Aorta (tissue), 5 donors: ENCODE data around the gene C12orf43. TPM values are rescaled to one million over a fixed set of nuclear protein-coding genes. Genes with fewer than 3 reads are reported as not detected.
A peak's percentile ranks its signal among the peaks of the same experiment; 100 is the strongest.

Source experiments
- ATAC-seq: fragments of 200-7000 bp; cut with Tn5 transposase; one replicate; pipeline ENCODE4 v1.9.1; 2022; ENCODE audit warnings: moderate library complexity; ENCODE audit not compliant: low FRiP score
- DNase-seq, 2 donors: peaks; one replicate each; pipeline ENCODE4 v3.0.0-alpha.2; 2020
- H3K27ac ChIP-seq, 2 donors: one replicate each; pipeline ENCODE4 v1.5.1; 2013; ENCODE audit warnings: low read length in 2 of 2, mild to moderate bottlenecking in 2 of 2, moderate library complexity in 2 of 2, control low read depth in 1 of 2, inconsistent platforms in 1 of 2, low read depth in 1 of 2
- H3K27me3 ChIP-seq, 2 donors: one replicate each; pipeline ENCODE4 v1.6.1; 2013; ENCODE audit warnings: control low read depth in 1 of 2, low read length in 1 of 2, mild to moderate bottlenecking in 1 of 2, moderate library complexity in 1 of 2; ENCODE audit not compliant: insufficient read depth in 2 of 2, control insufficient read depth in 1 of 2
- H3K36me3 ChIP-seq, 2 donors: one replicate each; pipeline ENCODE4 v1.6.1; 2013; ENCODE audit warnings: control low read depth in 1 of 2, low read length in 1 of 2, mild to moderate bottlenecking in 1 of 2; ENCODE audit not compliant: insufficient read depth in 2 of 2, control insufficient read depth in 1 of 2
- H3K4me1 ChIP-seq, 2 donors: one replicate each; pipeline ENCODE4 v1.6.1; 2013; ENCODE audit warnings: low read length in 2 of 2, control low read depth in 1 of 2, mild to moderate bottlenecking in 1 of 2, moderate library complexity in 1 of 2; ENCODE audit not compliant: insufficient read depth in 2 of 2, control insufficient read depth in 1 of 2
- H3K4me3 ChIP-seq, 2 donors: one replicate each; pipeline ENCODE4 v1.5.1; 2013; ENCODE audit warnings: low read length in 2 of 2, control low read depth in 1 of 2, mild to moderate bottlenecking in 1 of 2
- H3K9me3 ChIP-seq: one replicate; pipeline ENCODE4 v1.6.1; 2013; ENCODE audit warnings: mild to moderate bottlenecking, low read length; ENCODE audit not compliant: control insufficient read depth
- WGBS, 2 donors: extraction: QIAGEN DNeasy Blood & Tissue Kit; methylation state at CpG; one replicate each; pipeline ENCODE4 v1.1.7; 2013; 5-methylcytosine and 5-hydroxymethylcytosine counted together
- intact Hi-C, 2 donors: fragments of 100-400 bp; cut with DNase I; formaldehyde crosslinking; loops; one replicate each; pipeline versions ENCODE4 v1.14.2 to v1.15.0; 2022
- polyA plus RNA-seq, 2 donors: library from polyadenylated mRNA; stranded (reverse); fragments of 200-250 nt; gene quantifications; one replicate each; pipeline ENCODE4 v1.2.3, GENCODE V29; 2013
- total RNA-seq, 2 donors: library from RNA; stranded (reverse); fragmentation: NEBNext Ultra II Directional; extraction: Animal tissue kit (Norgen Biotek cat#: 25700); gene quantifications; one replicate each; pipeline ENCODE4 v1.2.1, GENCODE V29; 2021
- donor health status: healthy with polysubstance abuse.
- donor health status: Bipolar disorder and iron deficiency.
- donor health status: DM: no; HTN: no; CAD: no.
- donor health status: DM: no; HTN: no; CAD: no.
- donor health status: DM: yes; HTN: yes; CAD: no.

Gene C12orf43
- total and polyA plus RNA-seq, 4 donors, result 11.3 to 15.7 (median 13.5) TPM

DNA sequence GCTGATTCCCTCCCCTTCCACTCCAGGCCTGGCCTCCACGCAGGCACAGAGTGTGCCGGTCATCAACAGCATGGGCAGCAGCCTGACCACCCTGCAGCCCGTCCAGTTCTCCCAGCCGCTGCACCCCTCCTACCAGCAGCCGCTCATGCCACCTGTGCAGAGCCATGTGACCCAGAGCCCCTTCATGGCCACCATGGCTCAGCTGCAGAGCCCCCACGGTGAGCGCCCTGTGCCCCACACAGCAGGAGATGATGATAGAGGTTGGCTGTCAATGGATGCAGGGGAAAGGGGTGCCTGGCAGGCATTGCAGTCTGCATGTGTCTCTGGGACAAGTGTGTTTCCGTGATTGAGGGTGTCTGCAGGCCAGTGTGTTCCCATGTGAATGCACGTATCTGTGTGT, 18.8 kb downstream of the C12orf43 start:
- Histone ChIP-seq H3K27ac (no peak overlapping the region), H3K9me3 (no peaks in the 10 kb centered on the region), H3K36me3 (no peaks in the 10 kb centered on the region), H3K4me3 (no peak overlapping the region), H3K27me3 (no peaks in the 10 kb centered on the region), H3K4me1 (no peaks in the 10 kb centered on the region)
- ATAC-seq (no peak), DNase-seq (peak in 1 of 2 donors; percentile 68)
- intact Hi-C loops, result no loop called here
- WGBS, 2 donors, result 86 to 94% methylated on average over 9 of the region's 9 CpGs

GRCh38 chr12:120996133-120996746, 20.0 kb downstream of the C12orf43 start:
- Histone ChIP-seq H3K36me3 (no peaks in the 10 kb centered on the region), H3K4me3 (no peak overlapping the region), H3K27me3 (no peaks in the 10 kb centered on the region), H3K9me3 (no peaks in the 10 kb centered on the region), H3K27ac (no peak overlapping the region), H3K4me1 (no peaks in the 10 kb centered on the region)
- DNase-seq, result peak in 1 of 2 donors; percentile 73
- 74 to 81% methylated on average over 11 of the region's 11 CpGs for WGBS, 2 donors
- intact Hi-C loops, result no loop called here
- ATAC-seq, result no peak

DNA sequence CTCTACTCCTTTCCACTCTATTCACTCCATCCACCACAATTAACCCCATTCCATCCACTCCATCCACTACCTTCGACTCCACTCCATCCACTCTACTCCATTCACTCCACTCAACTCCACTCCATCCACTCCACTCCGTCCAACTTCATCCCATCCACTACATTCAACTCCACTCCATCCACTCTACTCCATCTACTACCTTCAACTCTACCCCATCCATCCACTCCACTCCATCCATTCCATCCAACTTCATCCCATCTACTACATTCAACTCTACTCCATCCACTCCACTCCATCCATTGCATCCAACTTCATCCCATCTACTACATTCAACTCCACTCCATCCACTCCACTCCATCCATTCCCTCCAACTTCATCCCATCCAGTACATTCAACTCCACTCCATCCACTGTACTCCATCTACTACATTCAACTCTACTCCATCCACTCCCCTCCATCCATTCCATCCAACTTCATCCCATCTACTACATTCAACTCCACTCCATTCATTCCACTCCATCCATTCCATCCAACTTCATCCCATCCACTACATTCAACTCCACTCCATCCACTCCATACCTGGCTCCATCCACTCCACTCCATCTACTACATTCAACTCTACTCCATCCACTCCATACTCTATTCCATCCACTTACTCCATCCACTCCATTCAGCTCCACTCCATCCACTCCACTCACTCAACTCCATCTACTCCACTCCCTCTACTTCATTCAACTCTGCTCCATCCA, 21.5 kb downstream of the C12orf43 start:
- Histone ChIP-seq H3K36me3 (no peaks in the 10 kb centered on the region), H3K4me3 (no peak overlapping the region), H3K4me1 (no peaks in the 10 kb centered on the region), H3K27ac (no peak overlapping the region), H3K27me3 (no peaks in the 10 kb centered on the region), H3K9me3 (no peaks in the 10 kb centered on the region)
- WGBS, 2 donors, result 98% methylated on average over 2 of the region's 2 CpGs
- ATAC-seq (no peak), DNase-seq (peak in 1 of 2 donors; percentile 7)
- intact Hi-C loops, result no loop called here

- intact Hi-C loops, result no loop called here
- H3K9me3 ChIP-seq, result no peaks in the 10 kb centered on the region
- WGBS, 2 donors, result 91 to 96% methylated on average over 15 of the region's 15 CpGs
- DNase-seq (peak in 1 of 2 donors; percentile 39), ATAC-seq (no peak)
- no peak overlapping the region for H3K4me3 ChIP-seq
- H3K27ac ChIP-seq, result no peak overlapping the region
- H3K4me1 ChIP-seq, result no peaks in the 10 kb centered on the region
- H3K36me3 ChIP-seq, result no peaks in the 10 kb centered on the region
- no peaks in the 10 kb centered on the region for H3K27me3 ChIP-seq
Observed at GRCh38 chr12:120994059-120994458, 22.2 kb downstream of the C12orf43 start.

GRCh38 chr12:120993496-120993895, 22.8 kb downstream of the C12orf43 start:
- Histone ChIP-seq H3K9me3 (no peaks in the 10 kb centered on the region), H3K27me3 (no peaks in the 10 kb centered on the region), H3K4me3 (no peak overlapping the region), H3K27ac (no peak overlapping the region), H3K36me3 (no peaks in the 10 kb centered on the region), H3K4me1 (no peaks in the 10 kb centered on the region)
- peak in 1 of 2 donors; percentile 66 for DNase-seq
- intact Hi-C loops, result no loop called here
- no peak for ATAC-seq
- 93 to 94% methylated on average over 11 of the region's 11 CpGs for WGBS, 2 donors

GRCh38 chr12:120992989-120993388, 23.3 kb downstream of the C12orf43 start:
- intact Hi-C loops, result no loop called here
- no peak for ATAC-seq

GRCh38 chr12:120991965-120992364, 24.3 kb downstream of the C12orf43 start:
- Histone ChIP-seq H3K27ac (no peak overlapping the region), H3K9me3 (no peaks in the 10 kb centered on the region), H3K4me1 (no peaks in the 10 kb centered on the region), H3K36me3 (no peaks in the 10 kb centered on the region), H3K27me3 (no peaks in the 10 kb centered on the region), H3K4me3 (no peak overlapping the region)
- ATAC-seq (no peak), DNase-seq (no peak)
- intact Hi-C loops, result no loop called here

More at GRCh38 chr12:120992989-120993388, 23.3 kb downstream of the C12orf43 start:
- no peaks in the 10 kb centered on the region for H3K4me1 ChIP-seq
- no peak overlapping the region for H3K27ac ChIP-seq
- no peaks in the 10 kb centered on the region for H3K36me3 ChIP-seq
- WGBS, 2 donors, result 90 to 95% methylated on average over 1 of the region's 1 CpG
- no peak for DNase-seq
- H3K27me3 ChIP-seq, result no peaks in the 10 kb centered on the region
- H3K4me3 ChIP-seq, result no peak overlapping the region
- H3K9me3 ChIP-seq, result no peaks in the 10 kb centered on the region

GRCh38 chr12:120990487-120991055, 25.7 kb downstream of the C12orf43 start:
- intact Hi-C loops, result no loop called here
- Histone ChIP-seq H3K4me3 (no peak overlapping the region), H3K27me3 (no peaks in the 10 kb centered on the region), H3K36me3 (no peaks in the 10 kb centered on the region), H3K9me3 (no peaks in the 10 kb centered on the region), H3K27ac (no peak overlapping the region), H3K4me1 (no peaks in the 10 kb centered on the region)
- no peak for ATAC-seq
- WGBS, 2 donors, result 73 to 76% methylated on average over 2 of the region's 2 CpGs
- no peak for DNase-seq

DNA sequence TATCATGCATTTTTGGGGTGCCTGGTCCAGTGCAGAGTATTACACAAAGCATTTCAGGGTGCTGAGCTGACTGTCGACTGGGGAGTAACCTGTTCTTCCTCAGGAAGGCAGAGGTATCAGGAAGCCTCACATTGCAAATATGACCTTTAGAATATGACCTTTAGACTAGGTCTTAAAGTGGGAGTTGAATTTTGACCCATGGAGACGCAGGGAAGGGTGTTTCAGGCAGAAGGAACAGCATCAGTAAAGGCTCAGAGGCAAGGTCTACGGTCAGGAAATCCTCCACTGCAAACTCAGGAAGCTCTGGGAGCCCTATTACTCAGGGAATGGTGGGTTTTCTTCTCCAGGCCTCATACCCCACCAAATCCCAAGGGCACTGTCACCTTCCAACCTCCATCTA, 26.6 kb downstream of the C12orf43 start:
- 93 to 97% methylated on average over 3 of the region's 3 CpGs for WGBS, 2 donors

More for the DNA sequence above, 26.6 kb downstream of the C12orf43 start:
- H3K4me3 ChIP-seq, result no peak overlapping the region
- no peaks in the 10 kb centered on the region for H3K36me3 ChIP-seq
- H3K27me3 ChIP-seq, result no peaks in the 10 kb centered on the region
- DNase-seq, result no peak
- H3K27ac ChIP-seq, result no peak overlapping the region
- no peak for ATAC-seq
- H3K9me3 ChIP-seq, result no peaks in the 10 kb centered on the region
- H3K4me1 ChIP-seq, result no peaks in the 10 kb centered on the region
- intact Hi-C loops, result loop anchor here in 1 of 2 donors (10.0 kb wide), 1 partner anchor 395 kb away; no protein-coding TSS in a partner anchor
